ENCODE data around the gene UBE2H.

DNA sequence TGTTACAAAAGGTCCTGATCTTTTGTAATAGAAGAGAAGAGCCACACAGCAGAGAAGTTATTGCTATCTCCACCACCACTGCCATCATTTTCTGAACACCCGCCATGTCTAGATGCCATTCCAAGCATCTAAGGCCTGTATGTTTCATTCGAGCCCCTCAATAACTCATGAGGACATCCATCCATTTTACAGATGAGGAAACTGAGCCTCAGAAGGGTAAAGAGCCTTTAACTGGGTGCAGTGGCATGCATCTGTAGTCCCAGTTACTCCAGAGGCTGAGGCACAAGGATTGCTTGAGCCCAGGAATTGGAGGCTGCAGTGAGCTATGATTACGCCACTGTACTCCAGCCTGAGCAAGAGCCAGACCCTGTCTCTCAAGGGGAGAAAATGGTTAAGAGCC is 39.3 kb downstream of the UBE2H start:
- TF ChIP-seq, protein P1, sequence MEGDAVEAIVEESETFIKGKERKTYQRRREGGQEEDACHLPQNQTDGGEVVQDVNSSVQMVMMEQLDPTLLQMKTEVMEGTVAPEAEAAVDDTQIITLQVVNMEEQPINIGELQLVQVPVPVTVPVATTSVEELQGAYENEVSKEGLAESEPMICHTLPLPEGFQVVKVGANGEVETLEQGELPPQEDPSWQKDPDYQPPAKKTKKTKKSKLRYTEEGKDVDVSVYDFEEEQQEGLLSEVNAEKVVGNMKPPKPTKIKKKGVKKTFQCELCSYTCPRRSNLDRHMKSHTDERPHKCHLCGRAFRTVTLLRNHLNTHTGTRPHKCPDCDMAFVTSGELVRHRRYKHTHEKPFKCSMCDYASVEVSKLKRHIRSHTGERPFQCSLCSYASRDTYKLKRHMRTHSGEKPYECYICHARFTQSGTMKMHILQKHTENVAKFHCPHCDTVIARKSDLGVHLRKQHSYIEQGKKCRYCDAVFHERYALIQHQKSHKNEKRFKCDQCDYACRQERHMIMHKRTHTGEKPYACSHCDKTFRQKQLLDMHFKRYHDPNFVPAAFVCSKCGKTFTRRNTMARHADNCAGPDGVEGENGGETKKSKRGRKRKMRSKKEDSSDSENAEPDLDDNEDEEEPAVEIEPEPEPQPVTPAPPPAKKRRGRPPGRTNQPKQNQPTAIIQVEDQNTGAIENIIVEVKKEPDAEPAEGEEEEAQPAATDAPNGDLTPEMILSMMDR (IDR thresholded peaks at IDR 0.05): no peak
- TF ChIP-seq POLR2A (IDR thresholded peaks at IDR 0.05) (no peak), EP300 (IDR thresholded peaks at IDR 0.05) (no peak), POLR2AphosphoS5 (IDR thresholded peaks at IDR 0.05) (no peak)

Measured in upper lobe of left lung (tissue), 4 donors.